Activated CD8-positive, alpha-beta memory T cell treated with anti-CD3 and anti-CD28 coated beads for 1 hour (primary cell): ENCODE measurements around the gene EDC4.
"Not testable (repeated sequence)": the region's sequence is repeated elsewhere in the genome, so short reads cannot be mapped to it uniquely, and the experiment has no call there.

ENCODE experiments used
- DNase-seq, 2 donors: peaks; one replicate each; pipeline ENCODE4 v3.0.0-alpha.2; 2020; ENCODE audit warnings: low read depth in 1 of 2; ENCODE audit errors: extremely low read depth in 1 of 2

The EDC4 gene

DNA sequence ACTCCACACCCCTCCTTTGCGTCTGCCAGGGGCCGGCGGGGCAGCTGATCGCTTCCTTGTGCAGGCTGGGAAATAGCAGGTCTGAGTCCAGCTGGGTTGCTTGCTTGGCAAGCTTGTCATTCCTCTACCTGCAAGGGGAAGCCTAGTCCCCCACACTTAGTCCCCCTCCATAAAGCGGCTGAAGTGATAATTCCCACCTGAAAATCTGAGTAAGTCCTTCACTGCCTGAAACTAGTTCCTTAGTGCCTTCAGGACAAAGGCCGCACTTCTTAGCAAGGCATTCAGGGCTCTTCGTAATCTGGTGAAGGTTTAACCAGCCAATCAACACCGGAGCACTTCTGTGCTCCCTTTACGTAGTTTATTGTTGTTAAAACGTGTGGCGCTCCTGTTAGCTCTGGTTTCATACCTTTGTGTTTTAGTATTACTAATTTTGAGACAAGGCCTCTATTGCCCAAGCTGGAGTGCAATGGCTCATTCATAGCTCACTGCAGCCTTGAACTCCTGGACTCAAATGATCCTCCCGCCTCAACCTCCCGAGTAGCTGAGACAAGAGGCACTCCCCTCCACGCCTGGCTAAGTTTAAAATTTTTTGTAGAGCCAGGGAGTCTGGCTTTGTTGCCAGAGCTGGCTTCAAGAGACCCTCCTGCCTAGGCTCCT, 21.0 kb downstream of the EDC4 start:
- DNase-seq = no peak

DNA sequence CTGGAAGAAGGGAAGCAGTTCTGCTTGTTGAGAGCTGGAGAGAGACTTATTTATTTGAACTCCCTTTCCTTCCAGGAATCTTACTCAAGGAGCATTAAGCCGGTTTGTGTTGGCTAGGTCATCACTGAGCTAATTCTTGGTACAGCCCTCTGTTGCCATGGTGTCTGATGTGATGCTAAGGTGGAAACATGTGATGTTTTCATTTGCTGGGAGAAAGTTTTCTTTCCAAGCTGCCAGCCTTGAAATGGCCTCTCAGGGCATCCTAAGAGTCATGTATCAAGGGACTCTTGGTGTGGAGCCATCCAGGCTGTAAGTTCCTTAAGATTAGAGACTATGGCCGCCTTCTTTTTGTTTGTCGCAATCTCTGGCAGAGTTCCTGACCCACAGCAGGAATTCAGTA, 24.4 kb downstream of the EDC4 start:
- no peak for DNase-seq

DNA sequence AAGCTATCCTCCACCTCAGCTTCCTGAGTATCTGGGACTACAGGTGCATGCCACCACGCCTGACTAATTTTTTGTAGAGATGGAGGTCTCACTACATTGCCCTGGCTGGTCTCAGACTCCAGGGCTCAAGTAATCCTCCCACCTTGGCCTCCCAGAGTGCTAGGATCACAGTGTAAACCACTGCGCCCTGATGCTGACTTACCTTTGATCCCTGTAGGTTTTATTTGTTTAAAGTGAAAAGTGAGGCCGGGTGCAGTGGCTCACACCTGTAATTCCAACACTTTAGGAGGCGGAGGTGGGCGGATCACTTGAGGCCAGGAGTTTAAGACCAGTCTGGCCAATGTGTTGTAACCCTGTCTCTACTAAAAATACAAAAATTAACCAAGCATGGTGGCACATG, 28.9 kb downstream of the EDC4 start:
- no peak for DNase-seq

DNA sequence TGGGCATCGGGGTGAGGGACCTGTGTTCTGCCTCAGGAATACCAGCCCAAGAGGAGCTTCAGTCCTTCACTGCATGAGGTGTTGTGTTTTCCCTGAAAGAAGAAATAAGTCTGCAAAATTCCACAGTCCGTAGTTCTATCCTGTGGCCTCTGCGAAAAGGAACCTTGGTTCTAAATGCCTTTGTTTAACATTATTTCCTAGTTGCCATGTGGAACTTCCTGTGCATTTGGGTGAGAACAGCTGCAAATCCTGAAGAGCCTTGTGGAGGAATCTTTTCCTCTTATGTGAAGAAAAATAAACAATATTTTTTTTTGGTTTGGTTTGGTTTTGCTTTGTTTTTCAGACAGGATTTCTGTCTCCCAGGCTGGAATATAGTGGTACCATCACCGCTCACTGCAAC, 30.0 kb downstream of the EDC4 start:
- no peak for DNase-seq

DNA sequence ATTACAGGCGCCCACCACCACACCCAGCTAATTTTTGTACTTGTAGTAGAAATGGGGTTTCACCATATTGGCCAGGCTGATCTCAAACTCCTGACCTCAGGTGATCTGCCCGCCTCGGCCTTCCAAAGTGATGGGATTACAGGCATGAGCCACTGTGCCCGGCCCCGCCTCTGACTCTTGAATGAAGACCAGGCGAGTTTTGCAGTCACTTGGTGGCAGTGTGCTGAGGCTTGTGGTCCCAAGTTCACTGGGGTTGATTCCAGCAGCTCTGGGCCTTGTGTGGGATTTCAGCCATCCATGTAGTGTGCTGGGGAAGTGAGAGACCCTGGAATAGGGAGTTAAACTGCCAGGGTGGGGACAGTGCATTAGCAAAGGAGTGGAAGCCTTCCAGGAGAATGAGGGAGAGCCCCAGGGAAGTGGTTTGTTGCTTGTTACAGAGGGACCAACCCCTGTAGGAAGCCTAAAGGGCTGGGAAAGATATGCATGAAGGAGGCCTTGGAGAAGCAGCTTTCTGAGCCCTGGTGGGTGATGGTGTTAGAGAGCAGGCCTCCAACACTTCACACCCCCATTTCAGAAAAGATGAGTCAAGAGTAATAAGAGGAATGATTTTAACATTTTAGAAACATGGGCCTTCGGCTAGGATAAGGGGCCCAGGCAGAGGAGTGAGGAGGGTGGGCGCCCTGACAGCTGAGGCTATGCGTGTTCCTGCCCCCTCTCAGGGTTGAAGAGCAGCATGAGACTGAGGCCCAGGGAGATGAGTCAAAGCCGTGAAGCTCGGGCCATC, 34.7 kb downstream of the EDC4 start:
- DNase-seq = no peak

DNA sequence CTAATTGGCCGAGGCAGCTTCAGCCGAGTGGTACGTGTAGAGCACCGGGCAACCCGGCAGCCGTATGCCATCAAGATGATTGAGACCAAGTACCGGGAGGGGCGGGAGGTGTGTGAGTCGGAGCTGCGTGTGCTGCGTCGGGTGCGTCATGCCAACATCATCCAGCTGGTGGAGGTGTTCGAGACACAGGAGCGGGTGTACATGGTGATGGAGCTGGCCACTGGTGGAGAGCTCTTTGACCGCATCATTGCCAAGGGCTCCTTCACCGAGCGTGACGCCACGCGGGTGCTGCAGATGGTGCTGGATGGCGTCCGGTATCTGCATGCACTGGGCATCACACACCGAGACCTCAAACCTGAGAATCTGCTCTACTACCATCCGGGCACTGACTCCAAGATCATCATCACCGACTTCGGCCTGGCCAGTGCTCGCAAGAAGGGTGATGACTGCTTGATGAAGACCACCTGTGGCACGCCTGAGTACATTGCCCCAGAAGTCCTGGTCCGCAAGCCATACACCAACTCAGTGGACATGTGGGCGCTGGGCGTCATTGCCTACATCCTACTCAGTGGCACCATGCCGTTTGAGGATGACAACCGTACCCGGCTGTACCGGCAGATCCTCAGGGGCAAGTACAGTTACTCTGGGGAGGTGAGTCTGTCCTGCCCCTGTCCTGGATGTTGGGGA, 36.3 kb downstream of the EDC4 start:
- DNase-seq = no peak

DNA sequence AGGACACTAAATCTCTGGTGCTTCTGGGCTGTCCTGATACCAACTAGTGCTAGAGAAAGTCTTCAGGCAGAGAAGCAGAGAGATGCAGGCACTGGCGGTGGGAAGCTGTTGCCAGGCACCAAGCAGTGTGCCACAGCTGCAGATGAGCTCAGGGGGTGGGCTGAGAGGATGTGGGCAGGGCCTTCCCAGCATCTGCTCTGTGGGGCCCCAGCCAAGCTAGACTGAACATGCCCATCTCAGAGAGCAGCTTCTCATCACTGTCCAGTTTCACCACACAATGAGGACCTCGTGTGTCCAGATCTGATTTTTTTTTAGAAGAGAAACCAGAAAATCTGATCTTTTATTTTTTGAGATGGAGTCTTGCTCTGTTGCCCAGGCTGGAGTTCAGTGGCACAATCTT, 37.3 kb downstream of the EDC4 start:
- no peak for DNase-seq

DNA sequence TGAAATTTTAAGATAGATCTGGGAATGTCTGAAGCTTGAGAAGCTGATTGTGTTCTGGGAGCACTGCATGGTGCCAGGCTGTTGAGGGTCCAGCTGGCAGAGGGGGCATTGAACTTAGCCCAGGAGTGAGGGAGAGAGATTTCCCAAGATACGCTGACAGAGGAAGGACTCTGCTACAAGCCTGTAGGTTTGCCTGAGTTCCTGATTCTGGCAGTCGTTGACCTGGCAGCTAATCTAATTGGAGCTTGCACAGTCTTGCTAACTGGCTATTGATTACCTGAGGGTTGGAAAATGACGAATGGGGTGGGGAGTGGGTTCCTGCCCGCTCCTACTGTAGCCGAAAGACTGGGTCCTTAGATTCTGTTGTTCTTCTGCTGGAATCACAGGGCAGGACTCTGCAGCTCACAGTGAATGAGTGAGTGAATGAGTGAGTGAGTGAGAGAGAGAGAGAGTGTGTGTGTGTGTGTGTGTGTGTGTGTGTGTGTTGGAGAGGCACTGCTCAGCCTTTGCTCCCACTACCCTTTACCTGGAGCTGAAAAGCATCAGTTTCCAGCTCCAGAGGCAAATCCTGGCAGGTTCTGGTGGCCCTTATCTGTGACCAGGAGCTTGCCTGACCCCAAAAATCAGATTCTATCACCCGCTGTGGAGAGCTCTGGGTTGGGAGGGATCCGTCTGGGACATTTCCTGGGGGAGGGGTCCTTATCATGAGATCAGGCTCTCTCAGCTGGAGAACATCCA, 42.1 kb downstream of the EDC4 start:
- DNase-seq = no peak

DNA sequence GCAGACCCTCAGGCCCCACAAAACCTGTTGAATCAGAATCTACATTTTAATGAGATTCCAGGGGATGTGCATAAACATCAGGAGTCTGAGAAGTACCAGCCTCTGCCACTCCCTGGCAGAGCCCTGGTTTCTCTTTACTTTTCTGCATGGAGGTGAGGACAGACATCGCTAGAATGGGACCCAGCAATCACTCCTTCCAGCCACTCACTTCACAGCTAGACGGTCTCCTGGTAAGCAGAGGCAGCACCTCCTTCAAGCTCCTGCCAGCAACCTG, 42.6 kb downstream of the EDC4 start:
- not testable (repeated sequence) for DNase-seq

DNA sequence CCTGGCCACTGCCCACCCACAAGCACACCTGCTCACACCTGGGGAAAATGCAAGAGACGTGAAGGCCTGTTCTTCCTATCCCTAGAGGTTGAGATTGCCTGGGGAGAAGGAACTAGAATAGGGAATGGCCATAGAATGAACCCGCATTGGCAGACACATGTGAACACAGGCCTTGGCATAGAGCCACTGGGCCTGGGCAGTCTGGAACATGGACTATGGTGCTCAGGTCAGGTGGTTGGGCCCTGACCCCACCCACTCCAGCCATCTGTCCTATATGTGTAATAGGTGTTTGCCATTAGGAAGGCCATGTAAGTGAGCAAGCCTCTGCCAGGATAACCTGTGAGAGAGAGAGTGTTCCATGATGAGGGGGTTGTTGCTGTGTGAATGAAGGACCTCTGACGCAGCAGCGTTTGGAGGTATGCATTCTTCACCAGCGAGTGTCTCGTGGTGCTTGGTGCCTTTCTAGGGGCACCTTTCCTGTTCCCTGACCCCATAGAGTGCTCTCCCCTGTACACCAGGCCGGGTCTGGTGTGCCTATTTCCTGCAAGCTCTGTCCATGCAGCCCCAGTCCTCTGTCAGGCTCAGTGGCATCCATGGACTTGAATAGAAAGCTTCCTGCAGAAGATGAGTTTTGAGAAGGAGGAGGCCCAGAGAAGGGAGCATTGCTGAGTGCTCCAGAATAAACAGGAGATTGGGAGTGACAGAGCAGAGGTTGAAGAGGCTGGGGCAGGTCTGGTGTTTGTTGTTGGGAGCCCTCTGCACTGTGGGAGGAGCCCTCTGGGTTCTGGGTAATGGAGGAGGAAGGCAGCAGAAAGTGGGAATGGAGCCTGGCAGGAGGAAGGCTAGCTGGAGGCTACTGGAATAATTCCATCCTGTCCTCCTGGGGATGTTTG, 43.2 kb downstream of the EDC4 start:
- no peak for DNase-seq

DNA sequence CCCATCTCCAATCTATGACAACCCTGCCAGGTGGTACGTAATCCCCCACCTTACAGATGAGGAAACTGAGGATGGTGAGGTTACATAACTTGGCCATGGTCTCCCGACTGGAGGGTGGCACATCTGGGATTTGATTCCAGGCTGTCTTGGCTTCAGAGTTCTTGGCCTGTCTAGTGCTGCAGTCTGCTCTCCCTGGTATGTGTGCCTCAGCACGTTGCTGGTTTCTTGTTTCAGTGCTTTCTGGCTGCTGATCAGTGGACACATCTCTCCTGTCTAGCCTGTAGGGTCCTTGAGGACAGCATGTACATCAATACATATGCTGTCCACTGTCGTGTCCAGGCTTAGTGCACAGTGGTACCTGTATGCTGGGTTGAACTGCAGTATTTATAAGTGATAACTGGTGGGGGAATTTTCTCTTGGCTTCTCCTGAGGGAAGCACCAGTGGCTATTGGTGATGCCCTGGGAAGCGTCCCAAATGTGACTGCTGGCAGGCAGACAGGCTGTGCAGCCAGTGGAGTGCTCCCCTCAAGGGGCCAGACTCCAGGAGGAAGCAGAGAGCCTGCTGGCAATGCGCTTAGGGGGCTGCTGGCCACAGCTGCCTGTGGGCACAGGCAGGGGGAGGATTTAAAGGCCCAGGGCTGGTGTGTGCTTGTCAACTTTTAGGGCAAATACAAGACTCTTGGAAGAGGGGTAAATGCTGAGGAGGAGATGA, 44.4 kb downstream of the EDC4 start:
- no peak for DNase-seq

DNA sequence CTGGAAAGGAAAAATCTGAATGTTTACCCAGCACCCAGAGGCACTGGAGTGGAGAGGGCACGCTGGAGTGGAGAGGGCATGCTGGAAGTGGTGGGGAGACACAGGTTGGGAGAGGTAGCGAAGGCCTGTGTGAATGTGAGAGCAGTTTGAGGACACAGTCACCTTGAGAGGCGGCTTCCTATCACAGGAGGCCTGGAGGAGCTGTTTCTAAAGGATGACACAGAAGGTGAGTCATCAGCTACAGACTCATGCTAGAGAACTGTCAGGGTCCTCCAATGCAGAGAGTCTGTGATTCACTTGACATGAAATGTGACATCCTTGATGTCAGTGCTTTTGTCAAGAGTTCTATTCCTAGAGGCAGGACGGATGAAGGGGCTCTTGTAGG, 45.0 kb downstream of the EDC4 start:
- DNase-seq = no peak

DNA sequence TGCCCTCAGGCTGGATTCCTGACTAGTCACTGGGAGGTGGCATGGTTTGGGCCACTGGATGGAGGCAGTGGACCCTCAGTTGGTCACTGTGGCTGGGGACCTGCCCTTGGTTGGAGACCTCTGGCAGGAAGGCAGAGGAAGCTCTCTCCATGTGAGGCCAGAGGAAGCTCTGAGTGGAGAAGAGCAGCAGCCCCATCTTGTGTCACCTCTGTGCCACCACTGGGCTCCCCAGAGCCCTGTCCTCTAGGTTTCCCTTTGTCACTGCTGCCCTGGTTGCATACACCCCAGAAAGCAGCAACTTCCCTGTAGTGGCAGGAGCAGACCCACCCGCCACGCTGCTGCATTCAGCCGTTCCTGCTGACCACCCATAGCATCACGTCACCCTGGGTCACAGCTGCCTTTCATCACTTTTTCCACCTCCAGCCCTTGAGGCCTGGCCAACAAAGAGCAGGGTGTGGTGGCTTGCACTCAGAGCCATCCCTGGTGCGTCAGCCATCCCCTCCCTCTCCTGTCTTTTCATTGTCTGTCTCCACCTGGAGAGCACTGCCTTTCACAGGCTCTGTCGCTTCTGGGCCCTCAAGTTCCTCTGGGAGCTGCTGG, 46.9 kb downstream of the EDC4 start:
- no peak for DNase-seq

DNA sequence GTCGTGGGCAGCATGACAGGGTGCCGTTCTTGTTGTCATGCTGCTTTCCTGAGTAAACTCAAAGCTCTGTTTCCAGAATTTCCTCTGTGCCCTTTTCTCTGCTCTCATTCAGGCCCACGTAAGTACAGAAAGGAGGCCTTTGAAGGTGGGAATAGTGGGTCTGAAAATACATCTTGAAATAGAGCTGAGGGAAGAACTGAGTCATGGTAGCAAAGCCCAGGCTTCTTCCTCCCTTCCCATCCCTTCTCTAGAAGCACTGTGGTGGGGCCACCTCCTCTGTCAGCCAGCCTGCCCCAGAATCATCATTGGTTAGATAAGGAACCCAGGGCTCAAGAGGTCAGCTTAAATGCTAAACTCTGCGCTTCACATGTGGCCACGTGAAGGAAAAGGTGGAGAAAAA, 49.4 kb downstream of the EDC4 start:
- DNase-seq = no peak

DNA sequence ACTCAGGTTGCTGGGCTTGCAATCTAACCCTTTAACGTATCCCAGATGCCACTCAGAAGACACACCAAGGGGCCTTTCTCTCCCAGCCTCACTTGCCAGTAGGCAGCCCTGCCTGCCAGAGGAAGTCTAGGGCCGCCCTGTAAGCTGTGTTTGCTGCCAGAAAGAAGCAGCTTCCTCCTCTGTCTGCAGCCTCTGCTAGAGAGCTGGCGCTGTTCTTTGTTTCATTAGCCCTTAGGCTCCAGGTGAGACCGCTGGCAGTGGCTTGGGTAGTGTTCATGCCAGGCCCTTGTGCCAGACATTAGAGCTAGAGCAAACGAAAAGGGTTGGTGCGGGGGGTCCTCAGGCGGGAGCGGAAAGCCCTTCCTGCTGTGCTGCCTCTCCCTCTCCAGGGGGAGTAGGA, 49.9 kb downstream of the EDC4 start:
- no peak for DNase-seq

DNA sequence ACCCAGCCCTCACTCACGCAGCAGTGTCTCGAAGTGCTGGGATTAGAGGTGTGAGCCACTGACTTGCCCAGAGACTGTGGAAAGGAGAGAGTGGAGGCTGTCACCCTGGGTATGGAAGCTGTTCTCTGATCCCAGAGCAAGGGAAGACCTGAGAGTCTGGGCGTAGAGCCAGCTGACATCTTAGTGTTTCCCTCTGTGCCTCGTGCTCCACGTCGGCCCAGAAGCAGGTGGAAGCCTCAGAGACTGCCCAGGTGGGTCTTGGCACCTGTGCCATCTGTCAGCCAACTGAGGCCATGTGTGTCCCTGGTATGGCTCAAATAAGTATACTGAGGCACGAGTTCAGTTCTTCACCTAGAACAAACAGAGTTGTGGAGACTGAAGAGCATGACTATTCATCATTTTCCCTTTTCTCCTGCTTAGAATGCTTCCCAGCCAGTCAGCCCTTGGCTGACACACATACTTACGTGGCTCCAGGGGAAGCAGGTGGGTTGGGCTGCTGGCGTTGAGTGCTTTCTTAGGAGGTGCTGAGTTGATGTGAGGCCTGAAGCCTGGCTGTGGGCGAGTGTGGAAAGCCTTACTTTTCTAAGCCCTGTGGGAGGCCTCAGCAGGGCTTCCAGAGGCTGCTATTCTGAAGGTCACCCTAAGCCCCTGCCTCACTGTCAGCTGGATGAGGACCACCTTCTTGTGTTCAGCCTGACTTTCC, 50.7 kb downstream of the EDC4 start:
- no peak for DNase-seq

DNA sequence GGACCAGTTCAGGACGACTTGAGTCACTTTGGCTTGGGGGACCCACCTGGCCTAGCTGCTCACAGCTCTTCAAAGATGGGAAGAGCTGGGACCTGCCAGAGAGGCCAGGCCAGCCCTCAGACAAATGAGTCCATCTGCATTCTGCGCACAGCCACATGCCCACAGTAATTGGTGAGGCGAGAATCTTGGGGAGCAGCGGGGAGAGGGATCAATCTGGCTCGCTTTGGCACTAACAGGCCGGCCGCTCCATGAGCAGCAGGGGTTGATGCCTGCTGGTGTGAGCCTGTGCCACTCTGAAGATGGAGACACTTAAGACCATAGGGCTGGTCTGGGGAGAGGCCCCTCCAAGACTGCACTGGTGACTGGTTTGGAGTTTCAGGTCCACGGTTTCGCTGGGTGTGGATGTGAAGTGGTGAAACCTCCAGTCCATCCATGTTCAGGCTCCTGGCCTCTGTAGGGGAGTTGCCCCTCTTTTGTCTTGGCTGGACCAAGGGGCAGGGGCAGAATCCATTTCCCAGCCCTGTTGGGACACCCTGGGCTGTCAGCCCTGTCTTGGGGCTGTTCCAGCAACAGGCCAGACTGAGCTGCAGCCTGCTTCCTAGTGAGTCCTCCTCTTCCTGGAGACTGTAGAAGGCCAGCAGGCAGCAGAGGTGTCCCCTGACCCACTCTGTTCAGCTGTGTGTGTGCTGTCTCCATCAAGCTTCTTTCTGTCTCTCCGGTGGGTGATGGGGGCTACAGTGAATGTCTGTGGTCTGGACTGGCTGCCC, 51.5 kb downstream of the EDC4 start:
- no peak for DNase-seq

DNA sequence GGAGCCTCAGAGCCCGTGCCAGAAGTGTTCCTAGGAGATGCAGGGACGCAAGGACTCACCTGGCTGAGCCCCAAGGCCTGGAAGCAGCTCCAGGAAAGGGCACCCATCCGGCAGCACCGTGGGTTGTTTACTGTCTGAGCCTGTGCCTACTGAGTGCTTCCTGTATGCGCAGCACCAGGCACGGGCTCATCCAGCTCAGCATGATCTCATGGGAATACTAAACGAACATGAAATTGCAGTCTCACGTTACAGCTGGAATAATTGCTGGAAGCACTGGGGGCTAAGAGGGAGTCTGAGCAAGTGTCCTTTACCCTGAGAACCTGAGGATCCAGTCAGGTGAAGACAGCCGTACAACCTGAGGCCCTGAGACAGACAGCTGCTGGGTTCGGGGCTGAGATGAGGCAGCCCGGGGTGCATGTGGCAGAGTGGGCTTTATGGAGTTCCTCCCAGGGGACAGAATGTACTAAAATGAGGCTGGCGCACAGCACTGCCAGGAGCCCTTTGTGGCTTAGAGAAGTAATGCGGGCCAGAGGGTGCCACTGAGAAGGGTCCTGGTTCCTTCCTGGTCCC, 53.4 kb downstream of the EDC4 start:
- DNase-seq = no peak
